T-helper 1 cell treated with Interleukin-12 subunit alpha and Interleukin-12 subunit beta and Interleukin-4 antibody, amounts not matched to agents 30 ng/mL and 1 ng/mL, for 36 hours (primary cell): ENCODE measurements around the gene PPIL4. TPM values are rescaled to one million over a fixed set of nuclear protein-coding genes. Genes with fewer than 3 reads are reported as not detected.

Source experiments
- intact Hi-C: fragments of 100-400 bp; cut with micrococcal nuclease; formaldehyde crosslinking; loops from one replicate; pipeline ENCODE4 v1.15.1; 2024
- total RNA-seq: library from RNA; stranded (reverse); gene quantifications from 2 replicates; pipeline ENCODE4 v1.2.3, GENCODE V29; 2022

PPIL4 gene
- total RNA-seq, 1 donor from 2014 or later = 21.2 TPM

DNA sequence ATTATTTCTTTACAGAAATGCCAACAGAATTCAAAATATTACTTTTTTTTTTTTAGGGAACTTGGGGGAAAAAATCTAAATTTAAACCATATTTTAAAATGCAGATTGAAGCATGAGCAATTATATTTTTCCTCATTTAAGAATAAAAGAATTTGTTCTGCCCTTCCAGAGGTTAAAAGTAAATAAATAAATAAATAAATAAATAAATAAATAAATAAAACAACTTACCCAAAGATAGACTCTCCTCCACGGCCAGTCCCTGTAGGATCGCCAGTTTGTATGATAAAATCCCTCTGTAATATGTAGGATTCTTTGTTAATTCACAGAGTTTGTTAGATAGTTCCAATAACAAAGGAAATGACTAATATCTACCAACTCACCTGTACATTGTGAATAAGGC, 4.7 kb downstream of the PPIL4 start:
- intact Hi-C loops = loop anchor here (10.0 kb wide), 1 partner anchor 1324 kb away; the partner anchor contains the start of gene MTHFD1L

DNA sequence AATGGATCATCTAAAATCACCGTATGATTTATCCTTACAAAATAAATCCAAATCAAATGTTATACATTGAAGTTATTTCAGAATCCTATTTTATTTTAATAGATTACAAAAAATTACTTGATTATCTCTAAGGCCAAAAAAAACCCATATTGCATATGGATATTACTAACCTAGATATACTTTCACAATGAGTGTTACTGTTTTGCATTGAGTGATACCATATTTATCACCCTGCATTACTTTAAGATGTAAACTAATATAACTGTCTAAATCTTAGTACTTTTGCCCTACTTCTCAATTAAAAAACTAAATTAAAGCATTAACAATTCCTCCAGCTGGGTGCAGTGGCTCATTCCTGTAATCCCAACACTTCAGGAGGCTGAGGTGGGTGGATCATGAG, 11.1 kb downstream of the PPIL4 start:
- intact Hi-C loops = no loop called here

DNA sequence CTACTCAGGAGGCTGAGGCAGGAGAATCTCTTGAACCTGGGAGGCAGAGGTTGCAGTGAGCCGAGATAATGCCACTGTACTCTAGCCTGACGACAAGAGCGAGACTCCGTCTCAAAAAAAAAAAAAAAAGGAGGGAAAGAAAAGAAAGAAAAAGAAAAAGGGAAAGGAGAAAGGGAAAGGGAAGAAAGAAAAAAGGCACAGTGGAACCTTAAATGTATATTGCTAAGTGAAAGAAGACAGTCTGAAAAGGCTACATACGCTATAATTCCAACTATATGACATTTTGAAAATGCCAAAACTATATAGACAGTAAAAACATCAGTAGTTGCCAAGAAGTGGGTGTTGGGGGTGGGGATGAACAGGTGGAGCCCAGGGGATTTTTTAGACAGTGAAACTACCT, 16.2 kb downstream of the PPIL4 start:
- intact Hi-C loops = no loop called here

DNA sequence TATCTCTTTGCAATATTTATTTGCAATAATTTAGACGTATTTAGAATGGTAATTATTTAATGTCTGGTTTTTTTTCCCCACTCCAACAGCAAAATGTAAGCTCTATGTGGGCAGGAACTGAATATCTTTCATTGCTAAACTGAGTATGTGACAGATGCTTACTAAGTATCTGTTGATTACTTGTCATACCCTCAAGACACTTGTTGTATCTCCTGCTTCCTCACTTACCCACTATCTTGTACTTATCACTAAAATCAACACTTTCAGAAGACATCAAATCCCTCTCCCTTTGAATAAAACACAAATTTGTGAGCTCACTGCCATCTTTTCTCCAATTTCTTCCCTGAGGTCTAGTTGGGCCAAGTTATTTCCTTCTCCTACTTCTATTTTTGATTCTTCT, 30.3 kb downstream of the PPIL4 start:
- intact Hi-C loops = loop anchor here (5.0 kb wide), 3 partner anchors 193 to 953 kb away; no protein-coding TSS in a partner anchor

DNA sequence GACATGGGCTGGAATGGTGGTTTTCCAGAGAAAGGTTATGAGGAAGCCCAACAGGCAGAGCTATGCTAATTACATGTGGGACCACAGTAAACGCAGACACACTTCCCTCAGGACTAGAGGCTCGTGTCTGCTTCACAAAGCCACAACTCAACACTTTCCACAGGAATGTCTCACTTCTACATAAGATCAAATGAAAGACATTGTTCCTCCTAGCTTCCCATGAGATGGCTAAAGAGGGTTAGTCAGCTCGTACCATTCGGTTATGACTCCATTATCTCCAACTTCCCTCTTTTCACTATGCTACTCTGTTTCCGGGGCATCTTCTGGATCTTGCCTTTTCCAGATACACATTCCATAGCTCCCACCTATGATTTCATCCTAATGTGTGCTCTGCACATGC, 31.9 kb downstream of the PPIL4 start:
- intact Hi-C loops = no loop called here

DNA sequence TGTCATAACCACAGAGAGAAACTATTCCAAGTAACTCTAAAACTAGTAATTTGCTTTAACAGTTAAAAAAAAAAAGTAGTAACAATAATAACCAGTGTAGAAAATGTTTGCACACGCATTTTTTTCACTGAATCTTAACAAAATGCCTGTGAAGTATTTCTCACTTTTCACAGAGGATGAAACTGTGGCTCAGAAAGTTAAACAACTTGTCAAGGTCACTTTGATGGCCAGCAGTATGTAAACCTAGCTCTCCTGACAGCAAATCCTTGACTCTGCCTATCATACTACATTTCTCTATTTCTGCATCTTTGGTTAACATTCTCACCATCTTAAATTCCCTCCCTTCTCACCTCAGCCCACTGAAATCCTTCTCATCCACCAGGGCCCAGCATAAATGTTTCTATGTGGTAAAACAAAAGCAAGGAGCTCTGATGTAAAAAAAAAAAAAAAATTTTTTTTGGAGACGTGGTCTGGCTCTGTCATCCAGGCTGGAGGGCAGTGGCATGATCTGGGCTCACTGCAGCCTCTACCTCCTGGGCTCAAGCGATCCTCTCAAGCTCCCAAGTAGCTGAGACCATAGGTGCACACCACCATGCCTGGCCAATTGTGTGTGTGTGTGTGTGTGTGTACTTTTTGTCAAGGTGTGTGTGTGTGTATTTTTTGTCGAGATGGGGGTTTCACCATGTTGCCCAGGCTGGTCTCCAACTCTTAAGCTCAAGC, 34.9 kb downstream of the PPIL4 start:
- intact Hi-C loops = no loop called here

DNA sequence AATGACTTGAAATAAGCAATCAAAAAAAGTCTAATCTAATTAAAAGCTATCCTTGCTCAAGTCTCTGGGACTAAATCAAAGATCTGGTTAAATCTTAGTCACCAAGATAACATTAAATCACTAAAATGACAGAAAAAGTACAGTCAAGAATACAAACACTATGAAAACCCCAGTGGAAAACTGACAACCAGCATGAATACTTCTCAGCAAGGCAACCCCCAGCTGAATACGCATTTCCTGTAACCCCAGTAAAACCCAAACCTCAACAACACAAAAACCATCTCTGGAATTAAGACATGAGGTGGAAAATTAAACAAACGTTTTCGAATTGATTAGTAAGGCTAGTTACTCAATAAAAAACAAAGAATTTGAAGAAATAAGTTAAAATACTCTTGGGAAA, 37.4 kb downstream of the PPIL4 start:
- intact Hi-C loops = loop anchor here (1.0 kb wide), 2 partner anchors 13 to 23 kb away; partner anchors contain the start of gene ZC3H12D

DNA sequence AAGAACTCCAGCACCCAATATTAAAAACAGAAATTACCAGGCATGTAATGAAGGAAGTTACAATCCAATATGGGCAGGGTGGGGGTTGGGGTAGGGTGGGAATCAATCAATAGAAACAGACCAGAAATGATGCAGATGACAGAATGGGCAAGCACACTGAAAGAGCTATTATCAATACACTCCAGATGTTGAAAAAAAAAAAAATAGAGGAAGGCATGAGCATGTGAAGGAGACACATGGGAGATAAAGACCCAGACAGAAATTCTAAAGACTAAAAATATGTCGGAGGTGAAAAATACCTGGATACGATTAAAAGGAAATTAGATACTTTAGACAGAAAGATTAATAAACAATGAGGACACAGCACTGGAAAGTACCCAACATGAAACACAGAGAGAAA, 42.0 kb downstream of the PPIL4 start:
- intact Hi-C loops = no loop called here

DNA sequence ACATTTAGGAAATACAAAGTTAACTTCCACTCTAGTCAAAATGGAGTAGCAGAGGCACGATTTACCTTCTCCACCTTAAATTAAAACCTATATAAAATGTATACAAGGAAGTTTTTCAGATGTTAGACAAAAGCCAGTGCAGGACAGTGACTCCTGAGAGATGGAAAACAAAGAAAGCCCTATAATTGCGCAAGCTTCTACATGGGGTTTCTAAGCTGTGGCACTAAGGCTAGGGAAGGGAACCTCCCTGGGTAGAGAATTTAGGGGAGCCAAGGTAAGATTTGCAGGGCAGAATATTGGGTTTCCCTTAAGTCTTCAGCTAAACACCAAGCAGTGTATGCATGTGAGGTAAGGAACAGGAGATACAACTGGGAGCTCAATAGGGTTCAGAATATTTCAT, 42.6 kb downstream of the PPIL4 start:
- intact Hi-C loops = no loop called here

DNA sequence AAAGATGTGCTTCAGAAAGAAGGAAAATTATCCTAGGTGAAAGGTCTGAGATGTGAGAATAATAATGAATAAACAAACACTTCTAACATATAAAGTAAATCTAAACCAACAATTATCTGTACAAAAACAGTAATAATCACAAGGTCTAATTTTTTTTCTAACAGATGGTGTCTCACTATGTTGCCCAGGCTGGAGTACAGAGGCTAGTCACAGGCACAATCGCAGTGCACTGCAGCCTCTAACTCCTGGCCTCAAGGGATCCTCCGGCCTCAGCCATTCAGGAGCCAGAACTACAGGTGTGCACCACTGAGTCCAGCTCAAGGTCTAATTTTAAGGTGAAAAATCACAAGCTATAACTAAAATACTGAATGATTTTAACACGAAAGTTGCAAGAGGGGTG, 44.1 kb downstream of the PPIL4 start:
- intact Hi-C loops = no loop called here

DNA sequence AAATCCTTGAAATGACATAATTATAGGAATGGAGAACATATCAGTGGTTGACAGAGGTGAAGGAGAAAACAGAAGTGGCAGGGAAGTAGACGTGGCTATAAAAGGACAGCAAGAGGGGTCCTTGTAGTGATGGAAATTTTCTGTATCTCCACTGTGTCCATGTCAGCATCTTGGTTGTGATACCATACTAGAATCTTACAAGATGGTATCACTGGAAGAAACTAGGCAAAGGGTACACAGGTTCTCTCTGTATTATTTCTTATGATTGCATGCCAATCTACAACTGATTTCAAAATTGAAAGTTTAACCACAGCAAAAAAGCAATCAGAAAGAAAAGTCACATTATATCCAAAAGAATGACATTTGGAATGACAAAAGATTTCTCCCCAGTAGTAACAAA, 44.6 kb downstream of the PPIL4 start:
- intact Hi-C loops = no loop called here

DNA sequence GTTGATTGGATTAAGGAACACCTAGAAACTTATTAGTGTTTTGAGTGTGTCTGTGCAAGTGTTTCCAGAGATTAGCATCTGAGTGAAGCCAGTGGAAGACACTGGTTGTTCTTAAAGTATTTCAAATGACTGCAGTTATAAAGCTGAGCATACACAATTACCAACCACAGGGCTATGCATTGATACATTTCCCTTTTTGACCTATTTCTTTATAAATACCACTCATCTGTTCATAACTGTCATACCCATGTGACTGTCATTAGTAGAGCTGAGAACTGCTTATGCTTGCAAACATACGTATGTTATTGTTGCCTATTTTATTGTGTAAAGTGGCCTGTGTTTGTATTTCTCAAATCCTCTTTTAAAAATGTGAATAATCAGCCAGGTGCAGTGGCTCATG, 45.7 kb downstream of the PPIL4 start:
- intact Hi-C loops = no loop called here

DNA sequence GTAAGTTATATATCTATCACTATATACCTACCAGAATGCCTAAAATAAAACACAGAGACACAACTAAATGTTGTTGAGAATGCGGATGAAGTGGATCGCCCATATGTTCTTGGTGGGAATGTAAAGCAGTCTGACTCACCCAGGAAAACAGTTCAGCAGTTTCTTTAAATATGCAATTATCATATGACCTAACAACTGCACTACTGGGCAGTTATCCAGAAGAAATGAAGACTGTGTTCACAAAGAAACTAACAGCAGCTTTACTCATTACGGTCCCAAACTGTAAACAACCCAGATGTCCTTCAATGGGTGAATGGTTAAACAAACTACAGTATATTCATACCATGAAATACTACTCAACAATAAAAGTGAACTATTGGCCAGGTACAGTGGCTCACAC, 46.8 kb downstream of the PPIL4 start:
- intact Hi-C loops = loop anchor here (5.0 kb wide), 1 partner anchor 218 kb away; the partner anchor contains the start of gene LATS1

DNA sequence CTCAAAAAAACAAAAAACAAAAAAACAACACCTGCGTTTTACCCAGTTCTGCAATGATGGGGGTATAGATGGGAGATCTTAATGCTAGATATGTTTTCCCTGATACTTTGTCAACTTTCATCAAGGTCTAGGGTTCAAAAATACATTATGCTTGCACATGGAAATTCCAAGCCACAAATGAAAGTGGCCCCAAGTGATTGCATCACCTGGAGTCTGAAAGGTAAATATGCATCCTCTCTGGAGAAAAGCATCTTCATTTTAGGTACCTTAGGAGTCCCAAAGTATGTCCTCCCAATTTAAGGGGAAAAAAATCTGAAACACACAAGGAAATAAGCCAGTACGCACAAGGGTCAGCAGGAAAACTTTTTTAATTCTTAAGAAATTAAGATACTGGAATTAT, 48.5 kb downstream of the PPIL4 start:
- intact Hi-C loops = loop anchor here (5.0 kb wide), 1 partner anchor 220 kb away; the partner anchor contains the start of gene LATS1

DNA sequence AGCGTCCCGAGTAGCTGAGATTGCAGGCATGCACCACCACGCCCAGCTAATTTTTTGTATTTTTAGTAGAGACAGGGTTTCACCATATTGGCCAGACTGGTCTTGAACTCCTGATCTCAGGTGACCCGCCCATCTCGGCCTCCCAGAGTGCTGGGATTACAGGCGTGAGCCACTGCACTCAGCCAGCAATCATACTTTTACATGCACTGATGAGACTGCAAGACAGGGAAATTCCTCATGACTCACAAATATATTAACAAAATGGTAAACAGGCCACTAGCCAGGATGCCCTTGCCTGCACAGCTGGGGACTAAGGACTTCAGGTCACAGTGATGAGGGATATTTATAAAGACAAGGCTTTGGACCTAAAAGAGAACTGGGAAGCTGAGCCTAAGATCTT, 49.2 kb downstream of the PPIL4 start:
- intact Hi-C loops = loop anchor here (5.0 kb wide), 1 partner anchor 221 kb away; the partner anchor contains the start of gene LATS1

DNA sequence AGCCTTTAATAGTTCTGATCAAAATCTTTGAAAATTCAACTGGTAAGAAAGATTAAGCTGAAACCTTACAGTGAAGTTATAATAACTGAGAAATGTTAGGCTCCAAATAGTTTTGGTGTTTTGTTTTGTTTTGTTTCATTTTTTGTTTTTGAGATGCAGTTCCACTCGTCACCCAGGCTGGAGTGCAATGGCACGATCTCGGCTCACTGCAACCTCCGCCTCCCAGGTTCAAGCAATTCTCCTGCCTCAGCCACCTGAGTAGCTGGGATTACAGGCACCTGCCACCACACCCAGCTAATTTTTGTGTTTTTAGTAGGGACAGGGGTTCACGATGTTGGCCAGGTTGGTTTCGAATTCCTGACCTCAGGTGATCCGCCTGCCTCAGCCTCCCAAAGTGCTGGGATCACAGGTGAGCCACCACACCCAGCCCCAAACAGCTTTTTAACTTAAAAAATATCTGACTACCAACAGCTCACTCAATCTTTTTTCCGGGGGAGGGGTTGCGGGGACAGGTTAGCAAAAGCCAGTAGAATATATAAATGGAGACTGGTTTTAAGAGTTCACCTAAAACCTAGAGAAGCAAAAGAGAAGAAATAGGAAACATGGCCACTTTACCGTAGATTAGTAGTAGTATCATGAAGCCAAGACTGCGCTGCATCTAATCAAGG, 50.4 kb downstream of the PPIL4 start:
- intact Hi-C loops = loop anchor here (1.0 to 5.0 kb wide), 8 partner anchors 13 to 355 kb away; partner anchors contain the start of genes GINM1 and LATS1

DNA sequence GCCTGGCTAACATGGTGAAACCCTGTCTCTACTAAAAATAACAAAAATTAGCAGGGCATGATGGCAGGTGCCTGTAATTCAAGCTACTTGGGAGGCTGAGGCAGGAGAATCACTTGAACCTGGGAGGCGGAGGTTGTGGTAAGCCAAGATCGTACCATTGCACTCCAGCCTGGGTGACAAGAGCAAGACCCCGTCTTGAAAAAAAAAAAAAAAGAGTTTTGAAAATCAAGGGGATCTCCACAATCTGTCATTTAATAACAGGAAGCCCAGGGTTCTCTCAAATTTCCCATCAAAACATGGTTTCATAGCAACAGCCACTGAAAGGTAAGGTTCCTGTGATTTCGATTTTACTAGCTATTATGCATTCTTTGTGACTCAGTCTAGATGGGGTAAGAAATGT, 51.0 kb downstream of the PPIL4 start:
- intact Hi-C loops = loop anchor here (1.0 to 5.0 kb wide), 9 partner anchors 10 to 354 kb away; partner anchors contain the start of genes GINM1, LATS1 and ZC3H12D

DNA sequence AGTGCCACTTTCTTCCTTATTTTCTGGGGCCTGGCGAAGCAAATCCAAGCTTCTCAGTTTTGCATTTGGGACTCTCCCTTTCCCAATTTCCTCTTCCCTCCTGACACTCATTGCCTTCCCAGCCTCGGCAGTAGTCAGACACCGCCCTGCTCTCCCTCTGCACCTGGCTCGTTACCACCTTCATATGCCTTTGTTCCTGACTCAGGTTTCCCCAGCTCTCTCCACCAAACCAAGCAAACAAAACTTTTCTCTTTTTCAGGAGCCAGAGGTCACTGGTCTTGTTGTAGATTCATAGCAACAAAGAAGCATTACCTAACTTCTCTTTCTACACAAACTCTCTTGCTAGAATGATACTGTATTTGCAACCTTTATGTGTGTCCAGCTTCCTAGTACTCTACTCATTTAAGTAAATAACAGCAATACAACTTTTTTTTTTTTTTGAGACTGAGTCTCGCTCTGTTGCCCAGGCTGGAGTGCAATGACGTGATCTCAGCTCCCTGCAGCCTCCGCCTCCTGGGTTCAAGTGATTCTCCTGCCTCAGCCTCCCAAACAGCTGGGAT, 52.0 kb downstream of the PPIL4 start:
- intact Hi-C loops = loop anchor here (1.0 to 2.0 kb wide), 5 partner anchors 9 to 353 kb away; partner anchors contain the start of gene ZC3H12D

DNA sequence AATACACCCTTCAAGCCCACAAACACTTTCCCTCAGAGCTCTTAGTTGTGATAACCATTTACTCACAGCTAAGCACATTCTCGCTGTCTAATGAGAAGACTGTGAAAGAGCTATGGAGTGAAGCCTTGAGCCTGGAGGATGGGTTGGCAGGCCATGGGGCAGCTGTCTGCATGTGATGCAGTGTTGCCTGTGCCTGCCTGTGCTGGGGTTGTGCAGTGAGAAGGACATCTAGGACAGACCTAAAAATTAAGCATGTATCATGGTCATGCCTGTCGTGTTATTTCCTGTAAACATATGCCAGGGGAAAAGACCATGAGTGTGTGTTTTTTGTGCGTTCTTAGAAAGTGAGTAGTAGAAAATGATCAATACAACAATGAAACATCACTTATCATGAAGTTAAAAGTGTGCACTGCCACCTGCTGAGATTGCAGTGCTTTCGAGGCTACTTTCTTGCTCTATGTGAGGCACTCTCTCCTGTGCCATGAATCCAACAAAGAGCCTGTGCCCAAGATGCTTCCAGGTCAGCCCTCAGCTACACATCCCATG, 53.0 kb downstream of the PPIL4 start:
- intact Hi-C loops = no loop called here

DNA sequence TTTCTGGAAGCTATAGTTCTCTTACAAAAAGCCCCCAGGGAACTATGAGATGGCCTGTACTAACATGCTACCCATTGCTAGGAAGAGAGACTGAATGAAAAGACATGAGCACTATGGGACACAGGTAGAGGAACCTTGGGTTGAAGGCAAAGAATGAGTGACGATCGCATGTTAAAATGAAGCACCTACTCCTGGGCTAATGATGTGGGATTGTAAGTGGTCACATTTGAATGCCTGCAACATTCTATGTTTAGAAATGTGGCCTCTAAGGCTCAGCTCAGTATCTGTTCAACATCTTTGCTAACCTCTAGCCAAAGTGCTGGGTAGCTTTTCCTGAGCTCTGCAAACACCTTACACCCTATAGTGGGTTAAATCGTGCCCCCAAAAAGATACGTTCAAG, 55.9 kb downstream of the PPIL4 start:
- intact Hi-C loops = loop anchor here (5.0 kb wide), 1 partner anchor 257 kb away; the partner anchor contains the start of genes NUP43 and PCMT1

DNA sequence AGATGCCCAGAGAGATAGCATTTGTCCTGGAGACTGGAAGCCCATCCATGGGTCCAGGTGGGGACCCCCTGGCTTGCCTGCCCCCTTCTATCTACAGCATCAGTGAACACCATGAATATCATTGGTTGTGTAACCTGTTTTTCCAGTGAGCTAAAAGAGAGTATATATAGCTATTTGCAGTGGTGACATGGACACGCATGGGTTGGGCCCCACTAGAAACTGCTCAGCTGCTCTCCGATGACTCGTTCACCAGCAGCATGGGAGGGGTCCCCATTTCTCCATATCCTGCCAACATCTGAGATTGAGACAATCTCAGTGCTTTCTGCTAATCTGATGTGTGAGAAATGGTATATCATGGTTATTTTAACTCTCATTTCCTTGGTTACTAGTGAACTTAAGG, 57.0 kb downstream of the PPIL4 start:
- intact Hi-C loops = loop anchor here (5.0 kb wide), 1 partner anchor 258 kb away; the partner anchor contains the start of genes NUP43 and PCMT1
